Endodermal cell (in vitro differentiated cells): ENCODE measurements around the gene TSGA10. TPM values are rescaled to one million over a fixed set of nuclear protein-coding genes. Genes with fewer than 3 reads are reported as not detected.

ENCODE experiments used
- DNase-seq: peaks from one replicate; pipeline ENCODE4 v3.0.0-alpha.2; 2017
- H3K27ac ChIP-seq: 2 replicates; pipeline ENCODE4 v1.5.1; 2013; ENCODE audit warnings: mild to moderate bottlenecking, low read depth, low read length, moderate library complexity
- H3K27me3 ChIP-seq: 2 replicates; pipeline ENCODE4 v1.6.1; 2013; ENCODE audit warnings: mild to moderate bottlenecking, low read length, moderate library complexity; ENCODE audit not compliant: insufficient read depth, control insufficient read depth, poor library complexity, severe bottlenecking
- H3K36me3 ChIP-seq: 2 replicates; pipeline ENCODE4 v1.7.0; 2013; ENCODE audit warnings: mild to moderate bottlenecking, low read length, moderate library complexity; ENCODE audit not compliant: control insufficient read depth, insufficient read depth
- H3K4me1 ChIP-seq: one replicate; pipeline ENCODE4 v1.7.0; 2013; ENCODE audit warnings: low read length; ENCODE audit not compliant: control insufficient read depth, insufficient read depth
- H3K4me3 ChIP-seq: 2 replicates; pipeline ENCODE4 v1.5.1; 2013; ENCODE audit warnings: mild to moderate bottlenecking, low read length, moderate library complexity
- H3K9ac ChIP-seq: 2 replicates; pipeline ENCODE4 v1.6.1; 2013; ENCODE audit warnings: mild to moderate bottlenecking, low read length, moderate library complexity; ENCODE audit not compliant: poor library complexity, severe bottlenecking; ENCODE audit errors: extremely low read depth
- H3K9me3 ChIP-seq: 2 replicates; pipeline ENCODE4 v1.6.1; 2013; ENCODE audit warnings: mild to moderate bottlenecking, low read length, moderate library complexity; ENCODE audit not compliant: control insufficient read depth
- H3K27ac Mint-ChIP-seq: 2 replicates; pipeline ENCODE4 v1.8.0; 2020; ENCODE audit warnings: mixed read lengths
- H3K27me3 Mint-ChIP-seq: 2 replicates; pipeline ENCODE4 v1.8.0; 2021; ENCODE audit warnings: mild to moderate bottlenecking, mixed read lengths; ENCODE audit not compliant: insufficient read depth
- H3K36me3 Mint-ChIP-seq: 2 replicates; pipeline ENCODE4 v1.8.0; 2020; ENCODE audit warnings: low read depth, mixed read lengths
- H3K4me1 Mint-ChIP-seq: 2 replicates; pipeline ENCODE4 v1.8.0; 2020; ENCODE audit warnings: mixed read lengths
- H3K4me3 Mint-ChIP-seq: 2 replicates; pipeline ENCODE4 v1.8.0; 2020; ENCODE audit warnings: mild to moderate bottlenecking, moderate library complexity, mixed read lengths
- H3K9me3 Mint-ChIP-seq: 2 replicates; pipeline ENCODE4 v1.8.0; 2020; ENCODE audit warnings: mild to moderate bottlenecking, mixed read lengths
- CTCF ChIP-seq: fragments of 200-600 bp; sonication (generic); conservative IDR thresholded peaks from 2 replicates; pipeline ENCODE4 v1.5.0; 2021; ENCODE audit warnings: antibody characterized with exemption, mild to moderate bottlenecking
- WGBS, 2 experiments: methylation state at CpG; one replicate each; pipeline versions ENCODE4 v1.1.5 to v1.1.7; 2013; ENCODE audit warnings: missing lambda C conversion rate in 2 of 2, mixed read lengths in 1 of 2; ENCODE audit not compliant: insufficient coverage in 1 of 2, insufficient read length in 1 of 2; 5-methylcytosine and 5-hydroxymethylcytosine counted together
- total RNA-seq, 2 donors: library from RNA; stranded (reverse); fragmentation: NEBNext Ultra II Directional in 1 of 2; extraction: Animal tissue kit (Norgen Biotek cat#: 25700) in 1 of 2; gene quantifications; 2 replicates in 1 of 2; 3 replicates in 1 of 2; pipeline ENCODE4 v1.2.1, GENCODE V29; 2021

The TSGA10 gene
- total RNA-seq, 2 donors from 2014 or later: 7.8 to 12.4 TPM

GRCh38 chr2:99127981-99128380 is 26.8 kb downstream of the TSGA10 start:
- Mint-ChIP-seq H3K9me3 (peaks cover 42% of the 10 kb centered on the region), H3K4me3 (no peak overlapping the region), H3K27ac (no peak overlapping the region), H3K36me3 (peaks cover 34% of the 10 kb centered on the region), H3K4me1 (no peaks in the 10 kb centered on the region), H3K27me3 (peaks cover 16% of the 10 kb centered on the region)
- DNase-seq: no peak
- TF ChIP-seq CTCF: no peak
- H3K4me1 ChIP-seq: no peaks in the 10 kb centered on the region
- no peak overlapping the region for H3K4me3 ChIP-seq
- no peak overlapping the region for H3K9ac ChIP-seq
- H3K27ac ChIP-seq: no peak overlapping the region
- peaks cover 26% of the 10 kb centered on the region for H3K9me3 ChIP-seq
- peaks cover 30% of the 10 kb centered on the region for H3K36me3 ChIP-seq
- WGBS, 2 experiments: 99 to 100% methylated on average over 1 to 2 of the region's 2 CpGs
- no peaks in the 10 kb centered on the region for H3K27me3 ChIP-seq

GRCh38 chr2:99112617-99113016 is 42.1 kb downstream of the TSGA10 start:
- Histone ChIP-seq H3K27ac (no peak overlapping the region), H3K4me1 (no peaks in the 10 kb centered on the region), H3K9me3 (no peaks in the 10 kb centered on the region), H3K36me3 (no peaks in the 10 kb centered on the region), H3K27me3 (no peaks in the 10 kb centered on the region), H3K9ac (no peak overlapping the region), H3K4me3 (no peak overlapping the region)
- no peaks in the 10 kb centered on the region for H3K9me3 Mint-ChIP-seq
- DNase-seq: no peak
- no peak overlapping the region for H3K4me3 Mint-ChIP-seq
- peak overlapping the region; percentile 29 for H3K27ac Mint-ChIP-seq
- H3K36me3 Mint-ChIP-seq: no peaks in the 10 kb centered on the region
- H3K4me1 Mint-ChIP-seq: peaks cover 3% of the 10 kb centered on the region
- no peaks in the 10 kb centered on the region for H3K27me3 Mint-ChIP-seq
- no peak for TF ChIP-seq CTCF
- 83 to 90% methylated on average over 1 to 3 of the region's 4 CpGs for WGBS, 2 experiments

- no peak for TF ChIP-seq CTCF
- H3K27me3 ChIP-seq: no peaks in the 10 kb centered on the region
- H3K36me3 Mint-ChIP-seq: no peaks in the 10 kb centered on the region
- no peaks in the 10 kb centered on the region for H3K9me3 Mint-ChIP-seq
- no peak overlapping the region for H3K27ac ChIP-seq
- 100% methylated on average over 1 of the region's 1 CpG; no CpG with 5 or more reads in 1 of the 2 experiments for WGBS, 2 experiments
- H3K27me3 Mint-ChIP-seq: no peaks in the 10 kb centered on the region
- H3K36me3 ChIP-seq: no peaks in the 10 kb centered on the region
- no peak overlapping the region for H3K9ac ChIP-seq
- H3K4me1 Mint-ChIP-seq: peaks cover 3% of the 10 kb centered on the region
- no peak overlapping the region for H3K4me3 Mint-ChIP-seq
- H3K4me1 ChIP-seq: no peaks in the 10 kb centered on the region
- no peak overlapping the region for H3K4me3 ChIP-seq
- no peak overlapping the region for H3K27ac Mint-ChIP-seq
- DNase-seq: no peak
- H3K9me3 ChIP-seq: no peaks in the 10 kb centered on the region
These were observed 42.8 kb downstream of the TSGA10 start for GRCh38 chr2:99111945-99112344.
